H1 (cell line): Measurements from ENCODE around the gene GALNT2. TPM values are rescaled to one million over a fixed set of nuclear protein-coding genes. Genes with fewer than 3 reads are reported as not detected.

Source experiments
- CHD2 ChIP-seq: IDR thresholded peaks from 2 replicates; pipeline ENCODE4 v1.6.1; 2012; ENCODE audit warnings: low read length, improper control_type of control experiment
- CHD7 ChIP-seq: fragments of 300-600 bp; sonication (generic); IDR thresholded peaks from 2 replicates; pipeline ENCODE4 v1.7.1; 2012; ENCODE audit warnings: low read length, moderate library complexity, mild to moderate bottlenecking, inconsistent platforms; ENCODE audit not compliant: insufficient replicate concordance
- CTBP2 ChIP-seq: IDR thresholded peaks from 2 replicates; pipeline ENCODE4 v1.7.0; 2011; ENCODE audit warnings: borderline replicate concordance, mild to moderate bottlenecking, moderate library complexity, mixed read lengths, low read length; ENCODE audit not compliant: insufficient read depth, insufficient read length
- EP300 ChIP-seq, 2 experiments: IDR thresholded peaks; 1 replicate in 1 of 2; 2 replicates in 1 of 2; pipeline ENCODE4 v1.6.1; 2011 to 2012; ENCODE audit warnings: low read depth in 2 of 2, low read length in 2 of 2, mild to moderate bottlenecking in 2 of 2, borderline replicate concordance in 1 of 2, inconsistent platforms in 1 of 2, moderate library complexity in 1 of 2
- HDAC2 ChIP-seq, 2 experiments: fragments of 300-600 bp in 1 of 2; sonication (generic) in 1 of 2; IDR thresholded peaks; 2 replicates each; pipeline ENCODE4 v1.6.1; 2011 to 2012; ENCODE audit warnings: low read depth in 2 of 2, low read length in 2 of 2, mild to moderate bottlenecking in 2 of 2, moderate library complexity in 2 of 2, borderline replicate concordance in 1 of 2, inconsistent platforms in 1 of 2
- JUN ChIP-seq: IDR thresholded peaks from 2 replicates; pipeline ENCODE4 v1.6.1; 2011; ENCODE audit warnings: low read depth, mild to moderate bottlenecking, improper control_type of control experiment, low read length
- KDM4A ChIP-seq: IDR thresholded peaks from one replicate; pipeline ENCODE4 v1.7.1; 2012; ENCODE audit warnings: low read depth, mild to moderate bottlenecking, moderate library complexity, low read length, inconsistent platforms; ENCODE audit not compliant: severe bottlenecking
- RFX5 ChIP-seq: IDR thresholded peaks from 2 replicates; pipeline ENCODE4 v1.6.1; 2011; ENCODE audit warnings: low read depth, low read length, improper control_type of control experiment, borderline replicate concordance
- polyA plus RNA-seq, 7 experiments: library from polyadenylated mRNA; depleted of rRNA in 3 of 7; stranded (reverse) in 5 of 7; unstranded in 2 of 7; fragments of >200 nt in 5 of 7; fragments of 200-250 nt in 2 of 7; gene quantifications; 1 replicate in 5 of 7; 2 replicates in 1 of 7; 4 replicates in 1 of 7; pipeline versions ENCODE4 v1.2.1 to v1.2.3, GENCODE V29; 2011 to 2013; ENCODE audit warnings: missing spikeins in 2 of 7, mixed read lengths in 2 of 7
- total RNA-seq: library from RNA; stranded (reverse); fragmentation: NEBNext Ultra II Directional; extraction: Animal tissue kit (Norgen Biotek cat#: 25700); gene quantifications from 2 replicates; pipeline ENCODE4 v1.2.1, GENCODE V29; 2021
- TF ChIP-seq, protein P1 (sequence below): IDR thresholded peaks from 2 replicates; pipeline ENCODE4 v1.6.1; 2011; ENCODE audit warnings: low read depth, mild to moderate bottlenecking, low read length; ENCODE audit not compliant: insufficient read depth

Gene GALNT2
- total and polyA plus RNA-seq, 2 of the 8 experiments (the other 6 are each of a cell fraction or from before 2014, with no cell fraction given), result 34.5 to 75.3 TPM

GRCh38 chr1:230289350-230289644, 222.3 kb downstream of the GALNT2 start (continued):
- TF ChIP-seq CHD7, result no peak
- TF ChIP-seq EP300 (IDR thresholded peaks at IDR 0.05; ENCODE audit: borderline replicate concordance in 1 of 2, low read depth in 2 of 2, low read length in 2 of 2), result no peak
- TF ChIP-seq, protein P1, sequence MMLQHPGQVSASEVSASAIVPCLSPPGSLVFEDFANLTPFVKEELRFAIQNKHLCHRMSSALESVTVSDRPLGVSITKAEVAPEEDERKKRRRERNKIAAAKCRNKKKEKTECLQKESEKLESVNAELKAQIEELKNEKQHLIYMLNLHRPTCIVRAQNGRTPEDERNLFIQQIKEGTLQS, result no peak
- TF ChIP-seq CTBP2, result no peak
- TF ChIP-seq JUN, result no peak
- no peak for TF ChIP-seq HDAC2 (IDR thresholded peaks at IDR 0.05; ENCODE audit: borderline replicate concordance in 1 of 2, low read depth in 2 of 2, low read length in 2 of 2)
- no peak for TF ChIP-seq KDM4A
- no peak for TF ChIP-seq RFX5
- TF ChIP-seq CHD2, result no peak
